Measurements from ENCODE around the gene CMPK1.

The CMPK1 gene

DNA sequence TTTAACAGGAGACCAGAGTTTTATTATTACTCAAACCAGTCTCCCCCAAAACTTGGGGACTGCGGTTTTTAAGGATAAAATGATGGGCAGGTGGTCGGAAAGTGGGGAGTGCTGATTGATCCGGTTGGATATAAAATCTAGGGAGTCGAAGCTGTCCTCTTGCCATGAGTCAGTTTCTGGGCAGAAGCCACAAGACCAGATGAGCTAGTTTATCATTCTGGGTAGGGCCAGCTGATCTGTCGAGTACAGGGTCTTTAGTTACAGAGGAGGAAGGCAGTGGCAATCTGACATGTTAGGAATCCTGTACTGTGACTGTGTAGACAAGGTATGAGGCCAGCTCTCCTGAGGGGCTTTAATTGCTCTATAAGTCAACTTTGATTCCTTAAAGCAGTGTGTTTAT, 59.6 kb downstream of the CMPK1 start:
- H3K27ac ChIP-seq = no peak overlapping the region
- no peak overlapping the region for H3K4me3 ChIP-seq (ENCODE audit: low read depth, low read length)
- H3K27me3 ChIP-seq (replicated peaks) = no peaks in the 10 kb centered on the region
- in situ Hi-C loops (cut with HindIII; ENCODE audit: low pct_ligation_motif_present, low sequenced_read_pairs) = no loop called here
- TF ChIP-seq, protein P1, sequence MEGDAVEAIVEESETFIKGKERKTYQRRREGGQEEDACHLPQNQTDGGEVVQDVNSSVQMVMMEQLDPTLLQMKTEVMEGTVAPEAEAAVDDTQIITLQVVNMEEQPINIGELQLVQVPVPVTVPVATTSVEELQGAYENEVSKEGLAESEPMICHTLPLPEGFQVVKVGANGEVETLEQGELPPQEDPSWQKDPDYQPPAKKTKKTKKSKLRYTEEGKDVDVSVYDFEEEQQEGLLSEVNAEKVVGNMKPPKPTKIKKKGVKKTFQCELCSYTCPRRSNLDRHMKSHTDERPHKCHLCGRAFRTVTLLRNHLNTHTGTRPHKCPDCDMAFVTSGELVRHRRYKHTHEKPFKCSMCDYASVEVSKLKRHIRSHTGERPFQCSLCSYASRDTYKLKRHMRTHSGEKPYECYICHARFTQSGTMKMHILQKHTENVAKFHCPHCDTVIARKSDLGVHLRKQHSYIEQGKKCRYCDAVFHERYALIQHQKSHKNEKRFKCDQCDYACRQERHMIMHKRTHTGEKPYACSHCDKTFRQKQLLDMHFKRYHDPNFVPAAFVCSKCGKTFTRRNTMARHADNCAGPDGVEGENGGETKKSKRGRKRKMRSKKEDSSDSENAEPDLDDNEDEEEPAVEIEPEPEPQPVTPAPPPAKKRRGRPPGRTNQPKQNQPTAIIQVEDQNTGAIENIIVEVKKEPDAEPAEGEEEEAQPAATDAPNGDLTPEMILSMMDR (IDR thresholded peaks at IDR 0.05; ENCODE audit: low read depth, low read length, missing control alignments) = no peak
- DNase-seq = no peak
- no peaks in the 10 kb centered on the region for H3K36me3 ChIP-seq (replicated peaks)

DNA sequence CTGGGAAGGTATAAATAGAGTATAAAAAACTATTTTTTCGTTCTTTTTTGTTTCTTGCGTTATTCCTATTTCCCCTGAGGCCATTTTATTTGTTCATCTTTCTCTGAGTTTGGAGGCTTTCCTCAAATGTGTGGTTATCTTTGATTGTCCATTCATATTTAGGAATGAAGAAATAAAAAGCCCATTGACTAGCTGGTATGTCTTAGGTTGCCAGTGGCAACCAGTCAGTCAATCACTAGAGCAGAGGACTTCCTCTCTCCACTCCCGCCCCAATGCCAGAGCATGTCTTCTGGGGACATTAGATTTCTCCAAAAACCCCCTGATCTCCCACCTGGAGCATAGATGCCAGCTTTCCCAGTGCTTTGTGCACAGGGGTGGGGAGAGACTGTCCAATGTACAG, 61.8 kb downstream of the CMPK1 start:
- DNase-seq = no peak
- TF ChIP-seq, protein P1 (IDR thresholded peaks at IDR 0.05; ENCODE audit: low read depth, low read length, missing control alignments) = no peak
- Histone ChIP-seq H3K27me3 (replicated peaks) (no peaks in the 10 kb centered on the region), H3K27ac (no peak overlapping the region), H3K4me3 (ENCODE audit: low read depth, low read length) (no peak overlapping the region), H3K36me3 (replicated peaks) (no peaks in the 10 kb centered on the region)
- in situ Hi-C loops (cut with HindIII; ENCODE audit: low pct_ligation_motif_present, low sequenced_read_pairs) = no loop called here

DNA sequence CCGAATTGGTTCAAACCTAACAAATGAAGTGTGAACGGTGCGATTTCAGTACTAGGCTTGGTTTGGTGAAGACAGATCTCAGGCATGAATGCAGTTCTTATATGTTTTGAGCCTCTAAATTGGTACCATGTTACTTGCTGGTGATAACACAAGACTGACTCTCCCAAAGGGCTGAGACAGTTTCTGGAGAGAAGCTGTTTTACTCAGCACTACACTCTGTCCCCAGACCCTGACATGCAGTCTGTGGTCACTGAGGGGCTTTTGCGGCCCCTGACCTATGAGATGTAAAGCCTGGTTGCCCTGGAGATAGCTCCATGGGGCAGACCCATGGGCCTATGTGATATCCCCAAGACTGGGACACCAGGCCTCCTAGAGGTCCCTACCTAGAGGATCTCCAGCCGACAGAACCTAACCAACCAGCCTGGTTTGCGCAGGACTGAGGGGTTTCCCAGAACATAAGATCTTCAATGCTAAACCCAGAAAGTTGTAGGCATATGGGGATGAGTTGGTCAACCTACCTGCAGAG, 63.1 kb downstream of the CMPK1 start:
- no peak for DNase-seq
- TF ChIP-seq, protein P1 (IDR thresholded peaks at IDR 0.05; ENCODE audit: low read depth, low read length, missing control alignments) = no peak
- Histone ChIP-seq H3K4me3 (ENCODE audit: low read depth, low read length) (no peak overlapping the region), H3K36me3 (replicated peaks) (no peaks in the 10 kb centered on the region), H3K27ac (no peak overlapping the region), H3K27me3 (replicated peaks) (no peaks in the 10 kb centered on the region)
- in situ Hi-C loops (cut with HindIII; ENCODE audit: low pct_ligation_motif_present, low sequenced_read_pairs) = no loop called here

DNA sequence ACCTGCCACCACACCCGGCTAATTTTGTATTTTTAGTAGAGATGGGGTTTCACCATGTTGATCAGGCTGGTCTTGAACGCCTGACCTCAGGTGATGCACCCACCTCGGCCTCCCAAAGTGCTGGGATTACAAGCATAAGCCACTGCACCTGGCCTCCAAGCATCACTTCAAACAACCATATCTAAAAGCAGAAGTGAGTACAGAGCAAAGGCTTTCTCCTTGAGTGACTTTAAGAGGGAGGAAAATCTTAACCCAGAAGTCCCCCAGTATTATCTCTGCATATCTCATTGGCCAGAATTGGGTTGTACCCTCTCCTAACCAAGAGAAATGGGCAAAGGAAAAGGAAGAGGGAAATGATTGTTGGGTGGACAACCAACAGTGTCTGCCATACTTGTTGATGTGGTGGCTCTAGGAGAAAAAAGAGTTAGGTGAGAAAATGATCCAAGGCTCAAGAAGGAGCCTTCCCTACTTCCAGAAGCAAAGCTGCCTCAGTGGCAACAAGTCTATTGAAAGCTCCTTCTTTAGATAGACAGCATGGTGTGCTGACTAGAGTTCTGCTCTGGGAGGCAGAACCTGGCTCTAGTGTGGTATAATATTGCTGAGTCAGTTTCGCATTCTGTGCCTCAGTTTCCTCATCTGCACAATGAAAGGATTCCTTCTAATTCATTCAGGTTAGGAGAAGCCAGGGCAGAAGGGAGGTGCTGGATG, 65.7 kb downstream of the CMPK1 start:
- H3K27ac ChIP-seq = no peak overlapping the region
- DNase-seq = no peak
- TF ChIP-seq, protein P1 (IDR thresholded peaks at IDR 0.05; ENCODE audit: low read depth, low read length, missing control alignments) = no peak
- in situ Hi-C loops (cut with HindIII; ENCODE audit: low pct_ligation_motif_present, low sequenced_read_pairs) = no loop called here
- H3K4me3 ChIP-seq (ENCODE audit: low read depth, low read length) = no peak overlapping the region
- no peaks in the 10 kb centered on the region for H3K36me3 ChIP-seq (replicated peaks)
- no peaks in the 10 kb centered on the region for H3K27me3 ChIP-seq (replicated peaks)

DNA sequence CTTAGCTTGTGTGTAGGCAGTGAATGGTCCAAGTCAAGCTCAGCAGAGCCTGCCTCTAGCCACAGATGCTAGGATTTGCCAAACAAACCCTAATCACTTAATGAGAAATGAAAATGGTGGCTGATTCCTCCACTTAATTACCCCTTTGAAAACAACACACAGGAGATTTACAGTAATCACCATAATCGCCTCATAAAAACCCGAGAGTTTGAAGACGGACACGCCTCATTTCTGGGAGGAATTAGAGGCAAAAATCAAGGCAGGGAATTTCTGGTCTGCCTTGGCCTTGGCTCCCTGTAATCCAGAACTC, 66.2 kb downstream of the CMPK1 start:
- TF ChIP-seq, protein P1 (IDR thresholded peaks at IDR 0.05; ENCODE audit: low read depth, low read length, missing control alignments) = no peak
- in situ Hi-C loops (cut with HindIII; ENCODE audit: low pct_ligation_motif_present, low sequenced_read_pairs) = no loop called here
- Histone ChIP-seq H3K36me3 (replicated peaks) (no peaks in the 10 kb centered on the region), H3K27ac (no peak overlapping the region), H3K4me3 (ENCODE audit: low read depth, low read length) (no peak overlapping the region), H3K27me3 (replicated peaks) (no peaks in the 10 kb centered on the region)
- DNase-seq = no peak

GRCh38 chr1:47401761-47402160, 68.2 kb downstream of the CMPK1 start:
- TF ChIP-seq, protein P1 (IDR thresholded peaks at IDR 0.05; ENCODE audit: low read depth, low read length, missing control alignments) = no peak
- H3K27ac ChIP-seq = no peak overlapping the region
- no peak for DNase-seq
- no peak overlapping the region for H3K4me3 ChIP-seq (ENCODE audit: low read depth, low read length)
- in situ Hi-C loops (cut with HindIII; ENCODE audit: low pct_ligation_motif_present, low sequenced_read_pairs) = no loop called here
- H3K36me3 ChIP-seq (replicated peaks) = no peaks in the 10 kb centered on the region
- no peaks in the 10 kb centered on the region for H3K27me3 ChIP-seq (replicated peaks)

Data from brain microvascular endothelial cell (primary cell).